GM12873 (cell line): ENCODE data around the gene ACOXL.

Experiments used
- TF ChIP-seq, protein P1 (sequence below): IDR thresholded peaks from 2 replicates; pipeline ENCODE4 v1.5.1; 2012; ENCODE audit warnings: low read depth, mild to moderate bottlenecking, moderate library complexity, low read length, control low read depth; ENCODE audit not compliant: insufficient read depth; ENCODE audit errors: missing control alignments

ACOXL gene

DNA sequence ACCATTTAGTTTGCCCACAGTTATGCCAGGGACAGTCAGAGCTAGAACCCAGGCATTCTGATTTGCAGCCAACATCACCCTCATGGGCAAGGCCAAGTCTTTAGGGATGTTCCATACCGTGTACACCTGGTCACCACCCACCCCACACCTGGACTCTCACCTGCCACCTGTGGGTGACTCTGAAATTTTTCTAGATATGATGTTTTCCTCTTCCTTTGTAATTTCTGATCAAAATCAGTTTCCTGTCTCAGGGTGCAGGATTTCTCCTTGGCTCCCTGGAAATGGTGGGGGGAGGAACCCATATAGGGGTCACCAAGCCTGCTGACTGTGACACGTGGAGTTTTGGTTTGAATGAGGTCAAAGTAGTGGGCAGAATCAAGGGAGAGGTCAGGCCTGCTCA, 138.2 kb downstream of the ACOXL start:
- TF ChIP-seq, protein P1, sequence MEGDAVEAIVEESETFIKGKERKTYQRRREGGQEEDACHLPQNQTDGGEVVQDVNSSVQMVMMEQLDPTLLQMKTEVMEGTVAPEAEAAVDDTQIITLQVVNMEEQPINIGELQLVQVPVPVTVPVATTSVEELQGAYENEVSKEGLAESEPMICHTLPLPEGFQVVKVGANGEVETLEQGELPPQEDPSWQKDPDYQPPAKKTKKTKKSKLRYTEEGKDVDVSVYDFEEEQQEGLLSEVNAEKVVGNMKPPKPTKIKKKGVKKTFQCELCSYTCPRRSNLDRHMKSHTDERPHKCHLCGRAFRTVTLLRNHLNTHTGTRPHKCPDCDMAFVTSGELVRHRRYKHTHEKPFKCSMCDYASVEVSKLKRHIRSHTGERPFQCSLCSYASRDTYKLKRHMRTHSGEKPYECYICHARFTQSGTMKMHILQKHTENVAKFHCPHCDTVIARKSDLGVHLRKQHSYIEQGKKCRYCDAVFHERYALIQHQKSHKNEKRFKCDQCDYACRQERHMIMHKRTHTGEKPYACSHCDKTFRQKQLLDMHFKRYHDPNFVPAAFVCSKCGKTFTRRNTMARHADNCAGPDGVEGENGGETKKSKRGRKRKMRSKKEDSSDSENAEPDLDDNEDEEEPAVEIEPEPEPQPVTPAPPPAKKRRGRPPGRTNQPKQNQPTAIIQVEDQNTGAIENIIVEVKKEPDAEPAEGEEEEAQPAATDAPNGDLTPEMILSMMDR: no peak

DNA sequence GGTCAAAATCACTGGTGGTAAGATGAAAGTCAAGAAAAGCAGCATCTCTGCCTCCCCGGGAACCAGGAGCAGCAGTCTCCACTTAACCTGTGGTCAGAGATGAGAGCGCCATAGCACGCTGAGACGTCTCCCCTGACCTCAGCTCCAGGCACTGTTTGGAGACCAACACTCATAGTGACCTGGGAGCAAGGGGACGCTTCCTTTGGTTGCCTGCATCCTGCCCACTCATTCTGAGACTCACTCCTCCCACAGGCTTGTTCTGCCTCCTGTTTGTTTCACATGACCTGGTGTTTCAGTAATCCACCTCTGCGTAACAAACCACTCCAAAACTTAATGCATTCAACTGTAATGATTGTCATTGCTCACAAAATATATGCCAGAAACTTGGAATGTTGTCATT, 139.3 kb downstream of the ACOXL start:
- TF ChIP-seq, protein P1: no peak

DNA sequence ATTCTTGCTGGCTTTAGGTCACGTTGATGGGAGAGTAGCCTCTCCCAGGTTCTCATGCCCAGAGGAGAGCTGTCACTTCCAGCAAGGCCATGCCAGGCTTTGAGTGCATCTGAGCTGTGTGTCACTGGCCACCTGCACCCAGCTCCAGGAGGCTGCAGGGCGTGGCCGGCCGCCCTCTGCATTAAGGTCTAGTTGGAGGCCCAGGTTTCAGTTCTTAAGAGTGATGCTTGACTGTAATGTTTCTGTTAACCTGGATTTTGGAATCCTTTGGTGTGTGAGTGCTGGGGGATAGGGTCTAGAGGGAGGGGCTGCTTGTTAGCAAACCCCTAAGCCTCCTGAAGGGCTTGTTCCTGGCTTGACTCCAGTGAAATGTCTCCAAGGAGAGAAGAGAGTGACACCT, 140.1 kb downstream of the ACOXL start:
- TF ChIP-seq, protein P1: no peak

DNA sequence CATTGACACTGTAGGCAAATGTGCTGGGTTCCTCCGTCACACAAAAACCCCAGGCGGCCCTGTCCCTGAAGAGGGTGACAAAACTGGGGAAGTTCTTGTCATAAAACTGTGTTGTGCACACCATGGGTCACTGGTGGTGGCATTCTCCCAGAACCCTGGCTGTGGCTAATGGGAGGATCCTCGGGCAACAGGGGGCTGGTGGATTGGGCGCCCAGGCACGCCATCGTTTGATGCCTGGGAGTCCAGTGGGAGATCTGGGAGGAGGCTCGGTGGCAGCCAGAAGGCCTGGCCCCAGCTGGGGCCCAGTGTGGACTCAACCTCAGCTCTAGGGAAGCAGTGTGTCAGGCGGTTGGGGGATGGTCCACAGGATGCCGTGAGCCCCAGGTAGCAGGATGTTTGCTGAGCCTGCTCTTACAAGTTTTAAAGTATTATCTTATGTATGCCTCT, 140.7 kb downstream of the ACOXL start:
- TF ChIP-seq, protein P1: no peak

DNA sequence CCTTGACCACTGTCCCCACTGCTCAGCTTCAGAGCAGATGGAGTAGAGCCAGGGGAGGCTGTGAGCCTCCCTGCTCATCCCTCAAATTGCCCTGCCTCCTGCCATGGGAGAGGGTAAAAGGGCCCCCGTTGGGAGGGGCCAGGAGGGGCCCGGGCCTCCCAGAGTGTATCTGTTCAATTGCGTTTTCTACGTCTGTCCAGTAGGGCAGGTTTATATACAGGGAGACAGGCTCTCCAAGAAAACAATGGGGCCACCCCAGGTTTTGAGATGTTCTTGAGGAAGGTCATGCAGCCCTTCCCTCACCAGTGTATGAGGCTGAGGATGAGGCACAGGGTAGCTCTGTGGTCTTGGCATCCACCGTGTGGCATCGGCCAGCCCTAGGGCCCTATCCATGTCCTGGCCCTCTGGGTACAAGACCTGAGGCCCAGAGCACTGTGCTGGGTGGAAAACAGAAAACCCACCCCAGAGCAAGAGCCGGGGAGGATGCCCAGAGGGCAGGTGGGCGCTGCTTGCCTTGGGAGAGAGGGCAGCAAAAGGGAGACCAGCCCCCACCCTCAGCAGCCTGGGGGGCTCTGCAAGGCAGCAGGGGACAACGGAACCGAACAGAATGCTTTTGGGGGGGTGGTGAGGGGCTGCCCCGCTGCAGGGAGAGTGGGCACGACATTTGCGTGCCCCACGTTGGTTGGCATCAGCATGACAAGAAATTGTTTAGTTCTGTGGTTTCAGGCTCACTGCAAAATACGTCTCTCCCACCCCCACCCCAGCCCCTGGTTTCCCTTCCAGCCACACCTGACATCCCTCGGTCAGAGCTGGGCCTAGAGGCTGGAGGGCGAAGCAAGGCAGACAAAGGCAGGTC, 141.5 kb downstream of the ACOXL start:
- TF ChIP-seq, protein P1: no peak

DNA sequence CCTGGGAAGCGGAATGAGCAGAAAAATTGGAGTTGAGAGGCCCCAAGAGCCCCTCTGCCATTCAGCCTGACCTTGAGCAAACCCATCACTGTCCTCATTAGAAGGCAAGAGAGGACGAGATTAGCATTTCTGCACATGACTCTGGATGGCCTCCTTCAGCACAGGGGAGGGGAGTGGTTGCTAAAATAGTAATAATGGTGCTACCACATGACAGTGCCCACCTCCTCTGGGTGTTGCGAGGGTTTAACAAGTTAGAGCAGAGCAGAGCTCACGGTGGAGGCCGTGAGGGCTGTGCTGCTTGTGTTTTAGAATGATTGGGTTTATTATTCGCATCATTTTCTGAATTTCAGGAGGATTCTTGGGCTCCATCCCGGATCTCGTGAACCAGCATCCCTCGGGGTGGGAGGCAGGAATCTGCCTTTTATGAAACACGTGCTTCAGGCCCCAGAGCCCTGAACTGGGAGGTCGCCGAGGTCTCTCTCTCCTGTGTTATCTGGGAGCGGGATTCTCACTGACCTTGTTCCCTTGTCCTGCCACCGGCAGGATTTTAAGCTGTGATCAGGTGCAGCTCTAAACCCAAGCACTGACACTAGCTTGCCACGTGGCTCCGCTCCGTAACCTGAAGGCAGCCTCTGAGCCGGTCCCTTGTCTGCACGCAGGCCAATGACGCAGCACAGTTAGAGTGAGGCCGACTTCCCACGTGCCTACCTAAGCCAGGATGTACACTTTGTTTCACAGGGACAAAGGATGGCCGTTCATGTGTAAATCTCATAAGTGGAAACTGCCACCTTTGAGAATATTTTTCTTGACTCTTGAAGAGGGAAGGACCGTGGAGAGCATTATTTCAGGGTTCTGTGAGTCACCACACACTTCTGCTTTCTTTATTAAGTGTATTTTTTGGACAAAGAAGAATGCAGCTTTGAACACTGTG, 142.3 kb downstream of the ACOXL start:
- TF ChIP-seq, protein P1: no peak

DNA sequence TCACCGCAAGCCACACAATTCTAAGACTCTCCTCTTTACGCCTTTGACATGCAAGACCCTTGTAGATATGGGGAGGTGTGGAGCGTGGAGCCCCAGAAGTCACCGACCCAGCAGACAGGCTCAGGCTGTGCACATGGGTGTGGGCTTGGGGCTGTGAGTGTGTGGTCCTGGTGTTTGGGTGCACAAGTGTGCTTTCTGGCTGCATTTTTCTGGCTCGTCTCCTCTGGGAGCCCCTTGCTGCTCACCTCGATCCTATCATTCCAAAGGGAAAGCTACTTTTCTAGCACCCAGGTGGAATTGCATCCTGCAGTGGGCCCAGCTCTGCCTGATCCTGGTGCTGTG, 143.0 kb downstream of the ACOXL start:
- TF ChIP-seq, protein P1: no peak
